GM12891 (cell line): ENCODE data around the gene TROAP.

Experiments used
- POLR2A ChIP-seq: IDR thresholded peaks from 2 replicates; pipeline ENCODE4 v1.6.1; 2011; ENCODE audit warnings: low read depth, low read length, control low read depth
- POLR2AphosphoS5 ChIP-seq: IDR thresholded peaks from 2 replicates; pipeline ENCODE4 v1.6.1; 2011; ENCODE audit warnings: low read depth, low read length, control low read depth
- TAF1 ChIP-seq: IDR thresholded peaks from 2 replicates; pipeline ENCODE4 v1.6.1; 2011; ENCODE audit warnings: low read depth, low read length, control low read depth

DNA sequence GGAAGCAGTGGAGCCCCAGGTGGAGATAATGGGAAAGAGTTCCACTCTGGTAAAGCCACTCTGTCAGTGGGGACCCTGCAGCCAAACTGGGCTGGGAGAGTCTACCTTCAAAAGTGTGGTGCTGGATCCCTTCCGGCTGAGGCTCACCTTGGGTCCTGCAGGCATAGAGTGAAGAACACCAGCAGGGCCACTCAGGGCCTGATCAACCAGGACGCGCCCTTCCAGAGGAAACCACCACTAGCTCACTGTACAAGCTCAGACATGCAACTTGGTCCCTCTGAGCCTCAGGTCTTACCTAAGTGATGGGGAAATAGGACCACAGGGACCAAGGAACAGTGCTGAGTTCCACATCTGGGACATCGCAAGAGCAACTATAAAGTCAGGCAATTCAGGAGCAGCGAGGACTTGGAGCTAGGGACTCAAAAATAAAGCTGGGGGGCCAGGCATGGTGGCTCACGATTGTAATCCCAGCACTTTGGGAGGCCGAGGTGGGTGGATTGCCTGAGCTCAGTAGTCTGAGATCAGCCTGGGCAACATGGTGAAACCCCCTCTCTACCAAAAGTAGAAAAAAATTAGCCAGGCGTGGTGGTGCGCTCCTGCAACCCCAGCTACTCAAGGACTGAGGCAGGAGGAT, 34.0 kb upstream of the TROAP start:
- no peak for TF ChIP-seq POLR2AphosphoS5
- no peak for TF ChIP-seq TAF1
- no peak for TF ChIP-seq POLR2A
